Effector memory CD8-positive, alpha-beta T cell (primary cell): ENCODE measurements around the gene CCNQ.
"Not testable (repeated sequence)": the region's sequence is repeated elsewhere in the genome, so short reads cannot be mapped to it uniquely, and the experiment has no call there.

Experiments
- ATAC-seq: fragments of 150-1000 bp; cut with Tn5 transposase; replicated peaks from 2 replicates; pipeline ENCODE4 v1.10.0; 2021; ENCODE audit warnings: mild to moderate bottlenecking, moderate library complexity
- DNase-seq, 3 experiments: peaks; one replicate each; pipeline ENCODE4 v3.0.0; 2021
- H3K27ac Mint-ChIP-seq, 2 donors: one replicate each; pipeline ENCODE4 v1.8.0; 2022; ENCODE audit warnings: mild to moderate bottlenecking in 2 of 2, mixed read lengths in 2 of 2, moderate library complexity in 2 of 2
- H3K27me3 Mint-ChIP-seq, 2 donors: one replicate each; pipeline ENCODE4 v1.8.0; 2022; ENCODE audit warnings: mixed read lengths in 2 of 2
- H3K36me3 Mint-ChIP-seq: one replicate; pipeline ENCODE4 v1.8.0; 2022; ENCODE audit warnings: mild to moderate bottlenecking, moderate library complexity, mixed read lengths; ENCODE audit not compliant: insufficient read depth
- H3K4me1 Mint-ChIP-seq, 2 donors: one replicate each; pipeline ENCODE4 v1.8.0; 2022; ENCODE audit warnings: low read depth in 2 of 2, mixed read lengths in 2 of 2
- H3K4me3 Mint-ChIP-seq, 2 donors: one replicate each; pipeline ENCODE4 v1.8.0; 2022; ENCODE audit warnings: mild to moderate bottlenecking in 2 of 2, mixed read lengths in 2 of 2, moderate library complexity in 2 of 2
- H3K9me3 Mint-ChIP-seq, 2 donors: one replicate each; pipeline ENCODE4 v1.8.0; 2022; ENCODE audit warnings: mixed read lengths in 2 of 2

Gene CCNQ

GRCh38 chrX:153604666-153605380 lies 5.9 kb upstream of the CCNQ start:
- not testable (repeated sequence) for H3K27ac Mint-ChIP-seq, H3K4me3 Mint-ChIP-seq, H3K27me3 Mint-ChIP-seq, H3K9me3 Mint-ChIP-seq, DNase-seq, H3K36me3 Mint-ChIP-seq, ATAC-seq
- H3K4me1 Mint-ChIP-seq, result peaks cover 7 to 12% of the 10 kb centered on the region in 2 donors

- Mint-ChIP-seq H3K27ac (no peak overlapping the region), H3K4me3 (no peak overlapping the region), H3K9me3 (no peaks in the 10 kb centered on the region), H3K36me3 (no peaks in the 10 kb centered on the region), H3K27me3 (no peaks in the 10 kb centered on the region), H3K4me1 (peaks cover 7 to 11% of the 10 kb centered on the region in 2 donors)
- ATAC-seq, result no peak
- no peak for DNase-seq
These were observed 4.3 kb upstream of the CCNQ start for GRCh38 chrX:153603131-153603656.

- ATAC-seq, result no peak
- Mint-ChIP-seq H3K4me1 (peaks cover 11 to 16% of the 10 kb centered on the region in 2 donors), H3K9me3 (no peaks in the 10 kb centered on the region)
These were observed 3.7 kb upstream of the CCNQ start for GRCh38 chrX:153602601-153603000.

GRCh38 chrX:153601511-153602110 lies 2.7 kb upstream of the CCNQ start:
- H3K27me3 Mint-ChIP-seq, result no peaks in the 10 kb centered on the region
- DNase-seq (no peak), ATAC-seq (no peak)
- peaks cover 11 to 23% of the 10 kb centered on the region in 2 donors for H3K4me1 Mint-ChIP-seq
- no peak overlapping the region for H3K27ac Mint-ChIP-seq
- H3K4me3 Mint-ChIP-seq, result no peak overlapping the region
- no peaks in the 10 kb centered on the region for H3K9me3 Mint-ChIP-seq
- H3K36me3 Mint-ChIP-seq, result peaks cover 2% of the 10 kb centered on the region

More at GRCh38 chrX:153602601-153603000, 3.7 kb upstream of the CCNQ start:
- H3K4me3 Mint-ChIP-seq, result no peak overlapping the region
- H3K27me3 Mint-ChIP-seq, result no peaks in the 10 kb centered on the region
- H3K27ac Mint-ChIP-seq, result no peak overlapping the region
- H3K36me3 Mint-ChIP-seq, result peaks cover 2% of the 10 kb centered on the region
- no peak for DNase-seq

- ATAC-seq (no peak), DNase-seq (no peak)
- Mint-ChIP-seq H3K27me3 (no peaks in the 10 kb centered on the region), H3K27ac (no peak overlapping the region), H3K36me3 (peaks cover 2% of the 10 kb centered on the region), H3K4me3 (peak overlapping the region in 1 of 2 donors; percentile 86), H3K9me3 (no peaks in the 10 kb centered on the region), H3K4me1 (peaks cover 12 to 27% of the 10 kb centered on the region in 2 donors)
These were observed 2.0 kb upstream of the CCNQ start for GRCh38 chrX:153600921-153601320.

- ATAC-seq, result no peak
- H3K4me1 Mint-ChIP-seq, result peaks cover 16 to 29% of the 10 kb centered on the region in 2 donors
These were observed 1.1 kb upstream of the CCNQ start for GRCh38 chrX:153600032-153600373.

GRCh38 chrX:153599192-153600031 lies 473 bp upstream of the CCNQ start:
- ATAC-seq (peak; percentile 83), DNase-seq (peak; percentile 64 to 79 (median 71))
- Mint-ChIP-seq H3K4me3 (peak overlapping the region; percentile 86 to 89), H3K4me1 (peaks cover 16 to 29% of the 10 kb centered on the region in 2 donors), H3K9me3 (no peaks in the 10 kb centered on the region), H3K27me3 (no peaks in the 10 kb centered on the region), H3K36me3 (peaks cover 2% of the 10 kb centered on the region), H3K27ac (peak overlapping the region in 1 of 2 donors; percentile 18)

More at GRCh38 chrX:153600032-153600373, 1.1 kb upstream of the CCNQ start:
- H3K9me3 Mint-ChIP-seq, result no peaks in the 10 kb centered on the region
- no peaks in the 10 kb centered on the region for H3K27me3 Mint-ChIP-seq
- no peak for DNase-seq
- peak overlapping the region in 1 of 2 donors; percentile 18 for H3K27ac Mint-ChIP-seq
- H3K4me3 Mint-ChIP-seq, result peak overlapping the region; percentile 86 to 89
- peaks cover 2% of the 10 kb centered on the region for H3K36me3 Mint-ChIP-seq

GRCh38 chrX:153596981-153597750 lies 1.8 kb downstream of the CCNQ start:
- DNase-seq, result no peak
- ATAC-seq, result no peak

GRCh38 chrX:153595859-153596857 lies 2.8 kb downstream of the CCNQ start:
- Mint-ChIP-seq H3K27ac (no peak overlapping the region), H3K36me3 (peaks cover 8% of the 10 kb centered on the region), H3K4me1 (peaks cover 16 to 32% of the 10 kb centered on the region in 2 donors), H3K27me3 (no peaks in the 10 kb centered on the region), H3K4me3 (no peak overlapping the region), H3K9me3 (no peaks in the 10 kb centered on the region)
- DNase-seq, result no peak
- no peak for ATAC-seq

More at GRCh38 chrX:153596981-153597750, 1.8 kb downstream of the CCNQ start:
- no peak overlapping the region for H3K27ac Mint-ChIP-seq
- no peaks in the 10 kb centered on the region for H3K27me3 Mint-ChIP-seq
- peaks cover 16 to 34% of the 10 kb centered on the region in 2 donors for H3K4me1 Mint-ChIP-seq
- H3K9me3 Mint-ChIP-seq, result no peaks in the 10 kb centered on the region
- peaks cover 8% of the 10 kb centered on the region for H3K36me3 Mint-ChIP-seq
- peak overlapping the region; percentile 74 to 81 for H3K4me3 Mint-ChIP-seq

- DNase-seq, result no peak
- Mint-ChIP-seq H3K4me1 (peaks cover 15 to 30% of the 10 kb centered on the region in 2 donors), H3K9me3 (no peaks in the 10 kb centered on the region), H3K36me3 (peaks cover 11% of the 10 kb centered on the region), H3K4me3 (no peak overlapping the region), H3K27ac (no peak overlapping the region), H3K27me3 (no peaks in the 10 kb centered on the region)
- ATAC-seq, result no peak
These were observed 3.6 kb downstream of the CCNQ start for GRCh38 chrX:153595387-153595786.

- Mint-ChIP-seq H3K36me3 (peaks cover 15% of the 10 kb centered on the region), H3K27me3 (no peaks in the 10 kb centered on the region), H3K27ac (no peak overlapping the region), H3K9me3 (no peaks in the 10 kb centered on the region), H3K4me3 (no peak overlapping the region), H3K4me1 (peaks cover 9 to 25% of the 10 kb centered on the region in 2 donors)
- ATAC-seq (no peak), DNase-seq (no peak)
These were observed 5.0 kb downstream of the CCNQ start for GRCh38 chrX:153593811-153594500.
